PC-9 (cell line): ENCODE results near the gene TCEAL8. TPM values are rescaled to one million over a fixed set of nuclear protein-coding genes. Genes with fewer than 3 reads are reported as not detected.

Experiments used
- BruUV-seq: library from RNA; stranded (reverse); fragments of 400-500 nt; replicated peaks from 2 replicates; lab custom pipeline; 2021; lab: Mats Ljungman, UMichigan
- CTCF ChIA-PET: fragments of 300-600 bp; sonication (Branson Sonifier 250); formaldehyde crosslinking; loops from one replicate; lab custom pipeline; 2022; ENCODE audit warnings: antibody characterized with exemption; lab: Charles Lee
- POLR2A ChIA-PET: fragments of 300-600 bp; sonication (Branson Sonifier 250); formaldehyde crosslinking; loops from one replicate; lab custom pipeline; 2022; ENCODE audit warnings: antibody characterized with exemption; ENCODE audit not compliant: unreplicated experiment; lab: Charles Lee
- DNase-seq, 2 experiments: peaks; one replicate each; pipeline versions ENCODE4 v3.0.0 to v3.0.0-alpha.2; 2015 to 2022; ENCODE audit warnings: mixed read lengths in 1 of 2
- H2AFZ ChIP-seq: fragments of 200-600 bp; sonication (generic); 2 replicates; pipeline ENCODE4 v1.8.1; 2017; ENCODE audit warnings: antibody characterized with exemption
- H3F3A ChIP-seq: fragments of 200-600 bp; sonication (generic); 2 replicates; pipeline ENCODE4 v1.8.1; 2017; ENCODE audit warnings: antibody characterized with exemption, mild to moderate bottlenecking, low read depth; ENCODE audit not compliant: insufficient read depth
- H3K27ac ChIP-seq: fragments of 200-600 bp; sonication (generic); 2 replicates; pipeline ENCODE4 v1.6.1; 2016; ENCODE audit warnings: mixed run types
- H3K27me3 ChIP-seq: fragments of 200-600 bp; sonication (generic); 2 replicates; pipeline ENCODE4 v1.6.1; 2016; ENCODE audit warnings: low read depth, mixed run types; ENCODE audit not compliant: insufficient read depth
- H3K36me3 ChIP-seq: fragments of 200-600 bp; sonication (generic); 2 replicates; pipeline ENCODE4 v1.6.1; 2016; ENCODE audit warnings: low read depth, mixed run types
- H3K4me1 ChIP-seq: fragments of 200-600 bp; sonication (generic); replicated peaks from 2 replicates; pipeline ENCODE4 v1.6.1; 2016; ENCODE audit warnings: mixed run types; ENCODE audit not compliant: insufficient read depth
- H3K4me2 ChIP-seq: fragments of 200-600 bp; sonication (generic); 2 replicates; pipeline ENCODE4 v1.6.1; 2017; ENCODE audit warnings: mixed run types
- H3K4me3 ChIP-seq: fragments of 200-600 bp; sonication (generic); 2 replicates; pipeline ENCODE4 v1.6.1; 2016; ENCODE audit warnings: mixed run types
- H3K79me2 ChIP-seq: fragments of 200-600 bp; sonication (generic); 2 replicates; pipeline ENCODE4 v1.6.1; 2017; ENCODE audit warnings: low read depth, mixed run types
- H3K9me2 ChIP-seq: fragments of 200-600 bp; sonication (generic); 2 replicates; pipeline ENCODE4 v1.8.1; 2017; ENCODE audit warnings: mild to moderate bottlenecking; ENCODE audit not compliant: insufficient read depth
- H3K9me3 ChIP-seq: fragments of 200-600 bp; sonication (generic); 2 replicates; pipeline ENCODE4 v1.8.1; 2016; ENCODE audit warnings: low read depth; ENCODE audit not compliant: insufficient read depth
- H4K20me1 ChIP-seq: fragments of 200-600 bp; sonication (generic); 2 replicates; pipeline ENCODE4 v1.8.1; 2017; ENCODE audit not compliant: insufficient read depth
- CTCF ChIP-seq: fragments of 200-600 bp; sonication (generic); conservative IDR thresholded peaks from 2 replicates; pipeline ENCODE4 v1.6.1; 2017; ENCODE audit warnings: mixed run types, antibody characterized with exemption, mild to moderate bottlenecking, moderate library complexity
- EZH2 ChIP-seq: fragments of 200-600 bp; sonication (generic); IDR thresholded peaks from 2 replicates; pipeline ENCODE4 v1.8.0; 2017; ENCODE audit warnings: antibody characterized with exemption, low read depth
- intact Hi-C: fragments of 100-400 bp; cut with micrococcal nuclease; formaldehyde crosslinking; loops from one replicate; pipeline ENCODE4 v1.10.0; 2022; ENCODE audit not compliant: unreplicated experiment
- total RNA-seq: library from RNA; stranded (reverse); gene quantifications from 2 replicates; pipeline ENCODE4 v1.2.3, GENCODE V29; 2021

Gene TCEAL8
- total RNA-seq, 1 experiment from 2014 or later, result 31.5 TPM

DNA sequence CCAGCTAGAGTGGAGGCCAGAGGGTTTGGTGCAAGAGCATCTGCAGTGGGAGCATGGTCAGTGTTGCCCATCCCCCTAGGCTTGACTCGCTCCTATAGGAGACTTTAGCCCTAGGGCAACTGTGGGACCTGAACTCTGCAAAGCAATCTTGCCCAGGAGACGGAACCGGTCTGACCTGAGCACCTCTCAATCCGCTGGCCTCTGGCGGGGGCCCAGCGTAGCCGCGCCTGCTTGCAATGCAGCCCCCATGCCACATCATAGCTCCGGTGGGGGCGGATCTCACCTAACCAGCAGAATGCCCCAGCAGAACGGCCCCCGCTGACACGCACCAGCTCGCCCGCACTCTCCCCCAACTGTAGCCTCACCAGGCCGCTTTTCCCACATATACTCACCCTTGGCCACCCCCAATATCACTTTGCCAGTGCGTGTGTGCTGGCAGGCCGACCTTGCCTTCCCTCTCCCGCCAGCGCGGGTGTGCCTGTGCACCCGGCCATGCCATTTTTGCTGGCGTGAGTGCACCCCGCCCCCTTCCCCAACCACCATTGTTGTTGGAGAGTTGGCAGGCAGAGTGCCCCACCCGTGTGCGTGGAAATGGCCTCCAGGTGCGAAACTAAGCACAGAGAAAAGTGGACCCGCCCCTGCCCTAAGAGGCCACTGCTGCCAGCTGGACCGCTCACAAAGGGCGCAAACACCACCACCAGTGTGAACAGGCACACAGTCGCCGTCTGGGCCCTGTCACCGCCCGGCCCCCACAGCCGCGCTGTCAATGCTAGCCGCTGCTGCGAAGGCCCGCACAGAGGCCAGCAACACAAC, 34.2 kb downstream of the TCEAL8 start:
- no peaks in the 10 kb centered on the region for H3K9me2 ChIP-seq
- BruUV-seq, result no TSS peak
- no peak overlapping the region for H3K4me2 ChIP-seq
- H3K27me3 ChIP-seq, result no peaks in the 10 kb centered on the region
- CTCF ChIA-PET, result no interaction called here
- no peaks in the 10 kb centered on the region for H3K4me1 ChIP-seq
- H3K4me3 ChIP-seq, result no peak overlapping the region
- no peak overlapping the region for H2AFZ ChIP-seq
- H3K36me3 ChIP-seq, result no peaks in the 10 kb centered on the region
- H3F3A ChIP-seq, result no peaks in the 10 kb centered on the region
- intact Hi-C loops, result loop anchor here (10.0 kb wide), 1 partner anchor 74 kb away; no protein-coding TSS in a partner anchor
- H3K27ac ChIP-seq, result no peak overlapping the region
- TF ChIP-seq EZH2 (no peak), CTCF (no peak)
- POLR2A ChIA-PET, result no interaction called here
- peak in 1 of 2 experiments; percentile 28 for DNase-seq
- H3K9me3 ChIP-seq, result no peaks in the 10 kb centered on the region
- no peaks in the 10 kb centered on the region for H3K79me2 ChIP-seq
- no peaks in the 10 kb centered on the region for H4K20me1 ChIP-seq

- POLR2A ChIA-PET, result no interaction called here
- intact Hi-C loops, result loop anchor here (10.0 kb wide), 1 partner anchor 129 kb away; no protein-coding TSS in a partner anchor
- H3K27me3 ChIP-seq, result no peaks in the 10 kb centered on the region
- DNase-seq, result no peak
- no peak overlapping the region for H3K4me3 ChIP-seq
- H3K9me3 ChIP-seq, result no peaks in the 10 kb centered on the region
- no peak overlapping the region for H2AFZ ChIP-seq
- TF ChIP-seq EZH2, result no peak
- no peak for TF ChIP-seq CTCF
- no TSS peak for BruUV-seq
- H3F3A ChIP-seq, result no peaks in the 10 kb centered on the region
- no peak overlapping the region for H3K27ac ChIP-seq
- H3K4me2 ChIP-seq, result no peak overlapping the region
- H3K79me2 ChIP-seq, result no peaks in the 10 kb centered on the region
- H4K20me1 ChIP-seq, result no peaks in the 10 kb centered on the region
- CTCF ChIA-PET, result no interaction called here
- H3K36me3 ChIP-seq, result no peaks in the 10 kb centered on the region
- no peaks in the 10 kb centered on the region for H3K4me1 ChIP-seq
- H3K9me2 ChIP-seq, result no peaks in the 10 kb centered on the region
Observed at GRCh38 chrX:103215425-103215991, 39.4 kb downstream of the TCEAL8 start.

GRCh38 chrX:103214870-103215424, 40.0 kb downstream of the TCEAL8 start, which contains the start of gene BEX4:
TSS of gene BEX4 (plus strand) at chrX:103215108. CDS start at chrX:103216154, 1,046 bp downstream.
- Histone ChIP-seq H3K27me3 (no peaks in the 10 kb centered on the region), H3K27ac (no peak within 1 kb of the TSS), H3K4me1 (no peaks in the 10 kb centered on the region), H3K9me2 (no peaks in the 10 kb centered on the region), H3K9me3 (no peaks in the 10 kb centered on the region), H4K20me1 (no peaks in the 10 kb centered on the region), H3K36me3 (no peaks in the 10 kb centered on the region), H3F3A (no peaks in the 10 kb centered on the region), H3K79me2 (no peaks in the 10 kb centered on the region), H3K4me2 (no peak within 1 kb of the TSS), H3K4me3 (no peak within 1 kb of the TSS), H2AFZ (no peak within 1 kb of the TSS)
- CTCF ChIA-PET, result no interaction called here
- intact Hi-C loops, result loop anchor here (10.0 kb wide), 1 partner anchor 130 kb away; no protein-coding TSS in a partner anchor
- no TSS peak for BruUV-seq
- POLR2A ChIA-PET, result no interaction called here
- DNase-seq, result peak in 1 of 2 experiments; percentile 49
- TF ChIP-seq CTCF, result no peak
- no peak for TF ChIP-seq EZH2
